Stimulated activated effector memory CD8-positive, alpha-beta T cell treated with anti-CD3 and anti-CD28 coated beads, Interleukin-12 subunit alpha, Interleukin-12 subunit beta, amount 100 ng/mL, for 72 hours (primary cell): ENCODE data around the gene IFI44L.

ENCODE experiments used
- ATAC-seq: fragments of 150-1000 bp; cut with Tn5 transposase; 2 replicates; pipeline ENCODE4 v1.10.0; 2021
- DNase-seq, 2 donors: peaks; one replicate each; pipeline ENCODE4 v3.0.0; 2021 to 2022; ENCODE audit warnings: low spot score in 2 of 2
- H3K27ac Mint-ChIP-seq: one replicate; pipeline ENCODE4 v1.8.0; 2022; ENCODE audit warnings: mild to moderate bottlenecking, mixed read lengths
- H3K36me3 Mint-ChIP-seq: one replicate; pipeline ENCODE4 v1.8.0; 2022; ENCODE audit warnings: mild to moderate bottlenecking, mixed read lengths
- H3K4me1 Mint-ChIP-seq: one replicate; pipeline ENCODE4 v1.8.0; 2022; ENCODE audit warnings: mixed read lengths
- H3K4me3 Mint-ChIP-seq: one replicate; pipeline ENCODE4 v1.8.0; 2022; ENCODE audit warnings: mild to moderate bottlenecking, mixed read lengths
- H3K9me3 Mint-ChIP-seq: one replicate; pipeline ENCODE4 v1.8.0; 2022; ENCODE audit warnings: mixed read lengths

IFI44L gene

DNA sequence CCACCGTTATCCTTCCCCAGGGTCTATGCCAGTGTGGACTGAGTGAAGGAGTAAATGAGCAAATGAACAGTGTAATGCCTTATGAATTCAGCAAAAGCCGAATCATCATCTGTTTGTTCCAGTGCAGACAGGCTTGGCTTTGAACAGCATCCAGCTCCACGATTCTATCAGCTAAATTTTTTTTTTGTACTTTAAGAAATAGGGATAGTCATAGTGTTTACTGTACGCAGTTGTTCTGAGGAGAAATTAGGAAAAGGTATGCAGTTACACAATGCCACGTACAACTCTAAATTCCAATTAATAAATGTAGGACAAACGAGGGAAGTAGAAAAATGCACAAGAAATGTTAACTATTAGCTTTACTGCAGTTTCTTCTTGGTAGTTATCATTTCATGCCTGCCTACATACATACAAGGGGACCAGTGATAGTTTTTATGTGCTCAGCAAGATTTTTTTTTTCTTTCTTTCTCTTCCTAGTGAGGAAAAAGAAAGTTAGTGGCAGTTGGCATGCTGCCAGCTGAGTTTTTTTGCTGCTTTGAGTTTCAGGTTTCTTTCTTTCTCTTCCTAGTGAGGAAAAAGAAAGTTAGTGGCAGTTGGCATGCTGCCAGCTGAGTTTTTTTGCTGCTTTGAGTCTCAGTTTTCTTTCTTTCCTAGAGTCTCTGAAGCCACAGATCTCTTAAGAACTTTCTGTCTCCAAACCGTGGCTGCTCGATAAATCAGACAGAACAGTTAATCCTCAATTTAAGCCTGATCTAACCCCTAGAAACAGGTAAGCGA lies at the start of gene IFI44L:
IFI44L (plus strand) TSS at position 646 of the 777 bp plus-strand sequence. CDS start 7,468 bp downstream, outside the sequence.
- no peaks in the 10 kb centered on the region for H3K9me3 Mint-ChIP-seq
- H3K4me3 Mint-ChIP-seq, result peak within 1 kb of the TSS; percentile 47
- H3K36me3 Mint-ChIP-seq, result no peaks in the 10 kb centered on the region
- peak; percentile 6 to 56 for DNase-seq
- ATAC-seq, result peak; percentile 48
- H3K4me1 Mint-ChIP-seq, result peaks cover 45% of the 10 kb centered on the region
- H3K27ac Mint-ChIP-seq, result peak within 1 kb of the TSS; percentile 49

DNA sequence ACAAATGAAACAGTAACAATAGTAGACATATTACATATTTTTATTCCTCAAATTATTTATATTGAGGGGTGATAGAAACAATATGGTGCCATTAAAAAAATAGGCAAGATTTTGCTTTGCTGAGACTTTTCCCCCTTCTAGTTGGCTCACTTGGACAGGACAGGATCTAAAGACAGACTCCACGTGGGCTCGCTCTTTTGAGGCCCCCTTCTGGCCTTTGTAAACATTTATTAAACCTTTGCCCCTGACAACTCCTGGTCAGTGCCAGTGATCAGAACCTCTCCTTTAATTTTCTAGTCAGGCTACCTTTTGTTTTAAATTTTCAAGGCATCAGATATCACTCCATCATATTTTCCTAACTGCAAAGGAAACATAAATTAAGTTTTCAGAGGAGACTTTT lies 49.7 kb upstream of the IFI44L start:
- DNase-seq (no peak), ATAC-seq (no peak)
- Mint-ChIP-seq H3K9me3 (no peaks in the 10 kb centered on the region), H3K36me3 (no peaks in the 10 kb centered on the region), H3K4me1 (no peaks in the 10 kb centered on the region), H3K27ac (no peak overlapping the region), H3K4me3 (no peak overlapping the region)

DNA sequence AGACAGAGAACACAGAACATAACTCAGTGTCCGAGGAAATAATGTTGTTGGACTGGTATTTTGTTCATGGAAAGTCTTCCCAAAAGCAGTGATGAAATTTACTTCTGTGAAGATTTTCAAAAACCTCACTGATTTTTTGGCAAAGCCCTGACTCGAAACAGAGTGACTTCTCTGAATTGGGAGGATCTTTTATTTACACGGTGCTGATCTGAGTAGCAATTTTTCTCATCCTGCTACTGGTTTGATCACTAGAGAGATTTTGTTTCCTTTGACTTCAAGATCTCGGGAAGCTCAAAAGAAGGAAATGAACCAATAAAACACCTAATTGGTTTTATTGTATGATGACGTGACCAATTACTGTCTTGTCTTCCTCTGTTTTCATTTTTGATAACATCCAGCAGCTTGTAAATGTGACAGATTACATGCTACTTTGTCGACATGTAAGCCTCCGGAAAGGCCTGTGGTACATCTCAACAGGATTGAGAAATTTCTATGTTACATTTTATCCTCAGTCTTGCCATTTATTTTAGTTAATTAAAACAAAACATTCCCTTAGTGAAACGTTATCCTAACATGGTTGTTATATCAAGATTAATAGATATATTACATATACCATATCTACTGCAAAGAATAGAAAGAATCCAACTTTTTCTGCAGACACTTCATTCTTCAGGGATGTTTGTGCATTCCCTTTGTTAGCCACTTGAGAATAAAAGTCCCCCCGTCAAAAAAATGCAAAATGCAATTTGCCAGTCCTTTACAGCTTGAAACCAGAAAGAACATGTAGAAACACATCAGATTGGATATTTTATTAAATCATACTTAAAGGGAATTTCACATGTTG lies 42.8 kb upstream of the IFI44L start:
- ATAC-seq, result no peak

DNA sequence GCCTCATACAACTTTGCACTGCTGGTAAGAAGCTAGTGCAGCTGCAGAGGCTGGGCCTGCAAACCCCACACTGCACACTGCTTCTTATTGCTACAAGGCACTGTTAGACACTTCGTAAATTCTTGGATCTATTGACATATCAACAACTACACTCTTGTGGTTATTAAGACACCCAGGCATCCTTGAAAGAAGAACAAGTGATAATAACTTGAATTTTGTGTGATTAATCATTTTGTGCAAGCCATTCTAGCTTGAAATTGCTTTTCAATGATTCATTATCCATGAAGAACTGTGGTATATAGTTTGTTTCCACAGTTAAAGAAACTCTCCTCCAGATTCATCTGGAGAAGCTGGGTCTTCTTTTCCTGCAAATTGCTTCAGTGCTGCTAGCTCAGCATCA lies 33.7 kb upstream of the IFI44L start:
- H3K4me1 Mint-ChIP-seq, result no peaks in the 10 kb centered on the region
- no peaks in the 10 kb centered on the region for H3K36me3 Mint-ChIP-seq
- DNase-seq, result no peak
- no peak for ATAC-seq
- H3K27ac Mint-ChIP-seq, result no peak overlapping the region
- H3K4me3 Mint-ChIP-seq, result no peak overlapping the region
- H3K9me3 Mint-ChIP-seq, result no peaks in the 10 kb centered on the region

More for the DNA sequence above, 42.8 kb upstream of the IFI44L start:
- DNase-seq, result no peak
- H3K4me3 Mint-ChIP-seq, result no peak overlapping the region
- H3K9me3 Mint-ChIP-seq, result no peaks in the 10 kb centered on the region
- no peaks in the 10 kb centered on the region for H3K4me1 Mint-ChIP-seq
- no peak overlapping the region for H3K27ac Mint-ChIP-seq
- no peaks in the 10 kb centered on the region for H3K36me3 Mint-ChIP-seq

DNA sequence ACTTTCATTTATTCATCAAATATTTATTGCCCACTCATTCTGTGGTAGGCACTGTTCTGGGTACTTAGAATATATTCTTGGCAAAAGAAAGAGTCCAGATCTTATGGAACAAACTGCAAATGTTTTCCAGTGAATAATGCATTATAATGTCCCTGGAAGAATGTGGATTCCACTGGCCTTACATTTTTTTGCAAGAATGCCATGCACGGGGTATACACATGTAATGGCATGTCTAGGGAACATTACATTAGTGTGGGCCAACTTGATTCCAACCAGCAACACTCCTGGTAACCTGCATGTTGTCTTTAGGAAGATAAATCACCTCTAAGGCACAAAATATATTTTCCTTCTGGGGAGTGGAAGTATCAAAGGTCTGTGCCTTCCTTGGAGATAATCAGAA lies 33.0 kb upstream of the IFI44L start:
- ATAC-seq (no peak), DNase-seq (no peak)
- Mint-ChIP-seq H3K36me3 (no peaks in the 10 kb centered on the region), H3K9me3 (no peaks in the 10 kb centered on the region), H3K4me3 (no peak overlapping the region), H3K4me1 (no peaks in the 10 kb centered on the region), H3K27ac (no peak overlapping the region)

DNA sequence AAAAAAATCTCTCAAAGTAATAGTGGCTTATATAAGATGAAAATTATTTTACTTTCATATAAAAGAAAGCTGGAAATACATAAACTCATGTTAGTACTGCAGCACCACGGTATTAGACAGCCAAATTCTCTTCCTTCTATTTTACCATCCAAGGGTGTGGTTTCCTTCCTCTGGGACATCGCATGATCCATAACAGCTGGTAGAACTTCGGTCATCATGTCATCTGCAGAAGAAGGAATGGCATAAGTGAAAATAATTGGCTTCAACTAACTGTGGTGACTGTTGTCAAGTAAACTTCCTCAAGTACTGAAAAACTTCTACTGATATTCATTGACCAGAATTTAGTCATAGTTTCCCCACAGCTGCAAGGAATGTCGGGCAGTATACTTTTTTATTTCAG lies 28.3 kb upstream of the IFI44L start:
- H3K4me3 Mint-ChIP-seq, result no peak overlapping the region

DNA sequence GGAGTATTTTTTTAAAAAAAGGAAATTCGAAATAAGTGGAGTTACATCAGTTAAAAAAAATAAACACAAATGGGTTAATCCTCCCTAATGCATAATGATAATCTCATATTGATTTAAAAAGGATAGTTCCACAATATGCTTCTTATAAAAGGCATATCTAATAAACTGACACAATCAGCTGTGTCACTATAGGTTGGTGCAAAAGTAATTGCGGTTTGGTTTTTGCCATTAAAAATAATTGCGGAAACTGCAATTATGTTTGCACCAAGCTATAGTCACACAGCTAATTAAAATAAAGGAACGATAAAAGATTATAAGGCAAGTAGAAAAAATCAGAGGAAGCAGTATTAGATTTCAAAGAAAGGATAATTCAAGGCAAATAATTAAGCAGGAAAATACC lies 21.0 kb upstream of the IFI44L start:
- no peak overlapping the region for H3K27ac Mint-ChIP-seq
- H3K36me3 Mint-ChIP-seq, result no peaks in the 10 kb centered on the region
- H3K4me3 Mint-ChIP-seq, result no peak overlapping the region
- ATAC-seq (no peak), DNase-seq (no peak)
- H3K4me1 Mint-ChIP-seq, result no peaks in the 10 kb centered on the region
- no peaks in the 10 kb centered on the region for H3K9me3 Mint-ChIP-seq

More for the DNA sequence above, 28.3 kb upstream of the IFI44L start:
- Mint-ChIP-seq H3K36me3 (no peaks in the 10 kb centered on the region), H3K4me1 (no peaks in the 10 kb centered on the region), H3K27ac (no peak overlapping the region), H3K9me3 (no peaks in the 10 kb centered on the region)
- no peak for ATAC-seq
- DNase-seq, result no peak

DNA sequence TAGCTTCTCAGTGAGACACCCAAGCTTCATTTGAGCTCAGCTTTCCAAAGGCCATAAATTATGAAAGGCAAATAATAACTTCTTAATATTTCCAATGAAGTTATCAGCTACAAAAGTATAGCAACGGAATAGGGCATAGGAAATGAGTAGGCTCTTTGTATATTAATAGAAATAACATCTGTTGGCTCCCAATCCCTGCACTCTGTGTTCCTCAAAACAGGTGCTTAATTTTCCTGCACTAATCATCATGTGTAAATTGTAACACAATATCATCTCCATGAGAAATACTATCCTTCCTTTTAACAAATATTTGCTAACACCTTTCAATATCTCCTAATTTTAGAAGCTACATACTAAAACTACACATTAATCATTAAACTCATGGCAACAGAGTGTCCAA lies 19.2 kb upstream of the IFI44L start:
- no peak for ATAC-seq
- H3K4me3 Mint-ChIP-seq, result no peak overlapping the region
- no peaks in the 10 kb centered on the region for H3K9me3 Mint-ChIP-seq
- no peaks in the 10 kb centered on the region for H3K36me3 Mint-ChIP-seq
- no peak for DNase-seq
- H3K4me1 Mint-ChIP-seq, result no peaks in the 10 kb centered on the region
- H3K27ac Mint-ChIP-seq, result no peak overlapping the region

DNA sequence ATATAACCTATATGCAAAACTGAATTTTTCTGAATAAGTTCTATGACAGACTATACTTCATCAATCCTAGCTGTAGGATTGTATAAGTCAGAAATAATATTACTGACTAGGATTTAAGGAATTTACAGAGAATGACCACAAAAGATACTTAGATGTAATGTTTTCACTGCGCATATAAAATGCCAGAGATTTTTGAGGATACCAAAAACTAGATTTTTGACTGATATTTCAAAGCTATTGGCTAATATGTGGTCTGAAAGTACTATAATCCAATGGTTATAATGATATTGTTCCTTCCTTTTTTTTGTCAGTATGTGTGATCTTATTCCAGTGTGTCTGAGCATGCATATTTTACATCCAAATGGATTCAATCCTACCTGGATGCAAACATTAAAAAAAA lies 17.0 kb upstream of the IFI44L start:
- H3K36me3 Mint-ChIP-seq, result no peaks in the 10 kb centered on the region
- H3K9me3 Mint-ChIP-seq, result no peaks in the 10 kb centered on the region
- no peak overlapping the region for H3K4me3 Mint-ChIP-seq
- DNase-seq, result no peak
- H3K27ac Mint-ChIP-seq, result no peak overlapping the region
- ATAC-seq, result no peak
- H3K4me1 Mint-ChIP-seq, result no peaks in the 10 kb centered on the region

DNA sequence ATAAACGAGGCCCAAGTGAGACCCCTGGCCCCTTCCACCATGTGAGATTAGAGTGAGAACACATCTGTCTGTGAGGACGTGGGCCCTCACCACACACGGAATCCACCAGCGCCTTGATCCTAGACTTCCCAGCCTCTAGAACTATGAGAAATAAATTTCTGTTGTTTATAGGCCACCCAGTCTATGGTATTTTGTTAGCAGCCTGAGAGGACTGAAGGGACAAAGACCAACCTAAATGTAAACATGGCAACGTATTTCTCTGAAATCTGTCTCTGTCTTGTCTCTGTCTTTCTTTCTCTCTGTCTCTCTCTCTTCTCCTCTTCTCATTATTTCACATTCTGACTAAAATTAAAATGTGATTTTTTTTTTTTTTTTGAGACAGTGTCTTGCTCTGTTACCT lies 15.6 kb upstream of the IFI44L start:
- ATAC-seq (no peak), DNase-seq (no peak)
- H3K36me3 Mint-ChIP-seq, result no peaks in the 10 kb centered on the region
- no peak overlapping the region for H3K27ac Mint-ChIP-seq
- no peak overlapping the region for H3K4me3 Mint-ChIP-seq
- H3K4me1 Mint-ChIP-seq, result no peaks in the 10 kb centered on the region
- no peaks in the 10 kb centered on the region for H3K9me3 Mint-ChIP-seq

DNA sequence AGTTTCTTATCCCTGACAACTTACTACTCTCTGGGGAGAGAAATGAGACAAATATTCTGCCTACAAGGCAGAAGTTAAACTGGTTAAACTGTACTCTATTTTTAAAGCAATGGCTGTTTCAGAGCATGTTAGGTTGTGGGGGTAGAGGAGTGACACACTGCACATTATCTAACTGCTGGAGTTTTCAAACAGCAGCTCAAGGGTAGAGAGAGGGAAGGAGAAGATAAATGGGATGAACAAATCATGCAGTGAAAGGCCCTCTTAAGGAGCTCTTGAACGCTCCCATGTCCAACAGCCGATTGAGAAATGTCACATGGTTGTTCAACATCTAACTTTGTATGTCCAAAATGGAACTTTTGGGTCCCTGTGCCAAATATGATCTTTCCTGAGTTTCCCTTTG lies 14.0 kb upstream of the IFI44L start:
- H3K27ac Mint-ChIP-seq, result no peak overlapping the region
- ATAC-seq, result no peak

DNA sequence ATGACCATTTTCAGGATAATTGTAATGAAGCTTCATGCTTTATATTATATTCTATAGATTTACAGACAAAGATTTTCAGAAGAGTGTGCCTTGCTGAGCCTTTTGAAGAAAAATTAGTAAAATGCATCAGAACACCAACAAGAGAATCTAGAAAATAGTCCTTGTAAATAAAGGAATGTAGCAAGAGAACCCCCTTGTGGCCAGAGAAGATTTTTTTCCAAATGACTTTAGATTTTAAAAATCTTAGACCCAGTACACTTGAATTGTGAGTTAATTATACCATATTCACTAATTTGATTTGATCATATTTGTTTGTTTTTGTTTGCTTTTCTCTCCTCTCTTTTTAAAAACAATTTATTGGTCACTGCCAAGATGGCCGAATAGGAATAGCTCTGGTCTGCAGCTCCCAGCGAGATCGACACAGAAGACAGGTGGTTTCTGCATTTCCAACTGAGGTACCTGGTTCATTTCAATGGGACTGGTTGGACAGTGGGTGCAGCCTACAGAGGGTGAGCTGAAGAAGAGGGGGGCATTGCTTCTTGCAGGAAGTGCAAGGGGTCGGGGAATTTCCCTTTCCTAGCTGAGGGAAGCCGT lies 12.8 kb upstream of the IFI44L start:
- Mint-ChIP-seq H3K27ac (no peak overlapping the region), H3K4me1 (no peaks in the 10 kb centered on the region), H3K36me3 (no peaks in the 10 kb centered on the region), H3K9me3 (no peaks in the 10 kb centered on the region), H3K4me3 (no peak overlapping the region)
- DNase-seq, result no peak
- no peak for ATAC-seq

More for the DNA sequence above, 14.0 kb upstream of the IFI44L start:
- Mint-ChIP-seq H3K4me1 (no peaks in the 10 kb centered on the region), H3K4me3 (no peak overlapping the region), H3K9me3 (no peaks in the 10 kb centered on the region), H3K36me3 (no peaks in the 10 kb centered on the region)
- DNase-seq, result no peak

DNA sequence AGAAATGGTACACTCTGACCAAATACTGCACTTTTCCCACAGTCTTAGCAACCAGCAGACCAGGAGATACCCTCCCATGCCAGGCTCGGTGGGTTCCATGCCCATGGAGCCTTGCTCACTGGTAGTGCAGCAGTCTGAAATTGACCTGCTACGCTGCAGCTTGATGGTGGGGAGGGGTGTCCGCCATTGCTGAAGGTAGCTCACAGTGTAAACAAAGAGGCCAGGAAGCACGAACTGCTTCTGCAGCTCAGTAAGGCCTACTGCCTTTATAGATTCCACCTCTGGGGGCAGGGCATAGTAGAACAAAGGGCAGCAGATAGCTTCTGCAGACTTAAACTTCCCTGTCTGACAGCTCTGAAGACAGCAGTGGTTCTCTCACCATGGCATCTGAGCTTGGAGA lies 12.3 kb upstream of the IFI44L start:
- Mint-ChIP-seq H3K4me1 (no peaks in the 10 kb centered on the region), H3K36me3 (no peaks in the 10 kb centered on the region), H3K4me3 (no peak overlapping the region), H3K9me3 (no peaks in the 10 kb centered on the region), H3K27ac (no peak overlapping the region)
- ATAC-seq, result no peak
- no peak for DNase-seq

DNA sequence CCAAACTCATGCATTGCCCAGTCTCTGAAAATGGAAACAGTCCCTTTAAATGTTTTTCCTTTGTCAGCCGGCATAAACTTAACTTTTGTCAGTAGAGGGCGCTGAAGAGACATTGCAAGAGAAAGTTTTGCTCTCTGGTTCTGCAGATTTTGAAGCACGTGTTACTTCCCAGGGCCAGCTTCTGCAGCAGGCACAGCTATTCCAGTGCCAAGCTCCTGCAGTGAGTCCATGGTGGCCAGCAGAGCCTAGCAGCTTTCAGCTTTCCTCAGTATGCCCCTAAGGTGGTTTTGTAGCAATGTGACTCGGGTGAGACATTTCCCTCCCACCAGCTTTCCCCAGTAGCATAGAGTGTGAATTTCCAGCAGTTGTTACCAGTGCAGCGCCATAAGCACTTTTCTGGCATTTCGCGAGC lies 2.6 kb upstream of the IFI44L start:
- DNase-seq (peak; percentile 7 to 65), ATAC-seq (peak; percentile 69)
- no peaks in the 10 kb centered on the region for H3K9me3 Mint-ChIP-seq
- H3K36me3 Mint-ChIP-seq, result no peaks in the 10 kb centered on the region
- H3K27ac Mint-ChIP-seq, result no peak overlapping the region
- no peak overlapping the region for H3K4me3 Mint-ChIP-seq
- H3K4me1 Mint-ChIP-seq, result peaks cover 32% of the 10 kb centered on the region

DNA sequence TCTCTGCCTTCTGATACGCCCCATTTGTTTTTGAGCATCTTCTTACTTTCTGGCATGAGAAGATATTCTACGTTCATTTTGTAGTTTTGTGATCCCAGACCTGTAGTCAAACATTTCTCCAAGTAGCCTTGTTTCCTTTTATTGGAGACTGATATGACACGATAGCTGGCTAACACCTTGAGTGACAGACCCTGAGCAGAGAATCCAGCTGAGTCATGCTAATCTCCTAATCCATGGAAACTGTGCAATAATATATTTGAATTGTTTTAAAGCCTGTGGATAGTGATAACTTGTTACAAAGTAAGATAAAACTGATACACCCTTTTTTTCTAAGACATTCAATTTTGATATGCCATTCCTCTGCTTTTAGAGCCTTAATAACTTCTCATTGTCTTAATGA lies 1.2 kb upstream of the IFI44L start:
- H3K36me3 Mint-ChIP-seq, result no peaks in the 10 kb centered on the region
- peaks cover 37% of the 10 kb centered on the region for H3K4me1 Mint-ChIP-seq
- ATAC-seq (no peak), DNase-seq (no peak)
- H3K9me3 Mint-ChIP-seq, result no peaks in the 10 kb centered on the region
- H3K4me3 Mint-ChIP-seq, result no peak overlapping the region
- H3K27ac Mint-ChIP-seq, result peak overlapping the region; percentile 49

DNA sequence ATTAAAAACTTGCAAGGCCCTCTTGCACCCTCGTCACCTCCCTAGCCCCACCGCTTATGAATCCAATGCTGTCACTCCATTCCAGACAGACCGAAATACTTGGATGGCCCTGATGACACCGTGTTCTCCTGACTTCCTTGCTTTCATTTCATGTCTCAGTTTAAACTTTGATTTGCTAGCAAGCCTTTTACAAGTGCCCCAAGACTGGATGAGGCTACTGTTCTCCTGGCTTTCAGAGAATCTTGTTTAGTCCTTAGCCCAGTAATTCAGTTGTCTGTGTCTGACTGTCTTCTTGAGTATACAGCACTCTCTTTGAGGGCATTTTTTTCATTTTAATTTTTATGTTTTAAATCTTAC lies 824 bp upstream of the IFI44L start:
- DNase-seq (no peak), ATAC-seq (no peak)
- peak overlapping the region; percentile 47 for H3K4me3 Mint-ChIP-seq
- peak overlapping the region; percentile 49 for H3K27ac Mint-ChIP-seq
- no peaks in the 10 kb centered on the region for H3K36me3 Mint-ChIP-seq
- H3K9me3 Mint-ChIP-seq, result no peaks in the 10 kb centered on the region
- H3K4me1 Mint-ChIP-seq, result peaks cover 41% of the 10 kb centered on the region
